Kidney epithelial cell (primary cell): ENCODE data around the gene ELMOD2. TPM values are rescaled to one million over a fixed set of nuclear protein-coding genes. Genes with fewer than 3 reads are reported as not detected.

Experiments used
- DNase-seq: peaks from one replicate; pipeline ENCODE4 v3.0.0-alpha.2; 2010; ENCODE audit warnings: low read depth
- H3K27me3 ChIP-seq: 2 replicates; pipeline ENCODE4 v1.6.0; 2011; ENCODE audit warnings: low read length; ENCODE audit not compliant: control insufficient read depth, insufficient read depth
- H3K36me3 ChIP-seq: 2 replicates; pipeline ENCODE4 v1.5.1; 2011; ENCODE audit warnings: low read length; ENCODE audit not compliant: control insufficient read depth, insufficient read depth
- H3K4me3 ChIP-seq: 2 replicates; pipeline ENCODE4 v1.5.1; 2011; ENCODE audit warnings: low read depth, mild to moderate bottlenecking, control low read depth, low read length
- total RNA-seq: library from RNA; depleted of rRNA; stranded (reverse); fragments of >200 nt; gene quantifications from 2 replicates; pipeline ENCODE4 v1.2.3, GENCODE V29; 2015
- TF ChIP-seq, protein P1 (sequence below): IDR thresholded peaks from 2 replicates; pipeline ENCODE4 v1.5.1; 2011; ENCODE audit warnings: mild to moderate bottlenecking, moderate library complexity, low read length, control low read depth, inconsistent platforms; ENCODE audit not compliant: insufficient read depth, poor library complexity, severe bottlenecking

Gene ELMOD2
- total RNA-seq, 1 donor from 2014 or later = 60.5 TPM

DNA sequence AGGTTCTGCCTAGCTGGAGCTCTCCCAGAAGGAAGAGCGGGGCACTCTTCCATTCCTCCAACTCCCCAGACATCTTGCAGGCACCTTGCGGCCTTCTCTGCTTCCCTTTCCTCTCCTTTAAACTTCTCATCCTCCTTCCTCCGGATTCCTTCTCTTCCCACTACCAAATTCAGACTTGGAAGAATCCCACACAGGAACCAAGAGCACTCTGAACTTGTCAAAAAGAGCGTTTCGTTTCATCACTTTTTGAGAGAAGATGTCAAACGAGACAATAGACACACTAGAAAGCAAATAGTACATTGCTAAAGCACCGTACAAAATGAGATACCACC is 45.3 kb downstream of the ELMOD2 start:
- no peak for DNase-seq
- no peaks in the 10 kb centered on the region for H3K36me3 ChIP-seq
- TF ChIP-seq, protein P1, sequence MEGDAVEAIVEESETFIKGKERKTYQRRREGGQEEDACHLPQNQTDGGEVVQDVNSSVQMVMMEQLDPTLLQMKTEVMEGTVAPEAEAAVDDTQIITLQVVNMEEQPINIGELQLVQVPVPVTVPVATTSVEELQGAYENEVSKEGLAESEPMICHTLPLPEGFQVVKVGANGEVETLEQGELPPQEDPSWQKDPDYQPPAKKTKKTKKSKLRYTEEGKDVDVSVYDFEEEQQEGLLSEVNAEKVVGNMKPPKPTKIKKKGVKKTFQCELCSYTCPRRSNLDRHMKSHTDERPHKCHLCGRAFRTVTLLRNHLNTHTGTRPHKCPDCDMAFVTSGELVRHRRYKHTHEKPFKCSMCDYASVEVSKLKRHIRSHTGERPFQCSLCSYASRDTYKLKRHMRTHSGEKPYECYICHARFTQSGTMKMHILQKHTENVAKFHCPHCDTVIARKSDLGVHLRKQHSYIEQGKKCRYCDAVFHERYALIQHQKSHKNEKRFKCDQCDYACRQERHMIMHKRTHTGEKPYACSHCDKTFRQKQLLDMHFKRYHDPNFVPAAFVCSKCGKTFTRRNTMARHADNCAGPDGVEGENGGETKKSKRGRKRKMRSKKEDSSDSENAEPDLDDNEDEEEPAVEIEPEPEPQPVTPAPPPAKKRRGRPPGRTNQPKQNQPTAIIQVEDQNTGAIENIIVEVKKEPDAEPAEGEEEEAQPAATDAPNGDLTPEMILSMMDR = no peak
- peak overlapping the region; percentile 41 for H3K4me3 ChIP-seq
- H3K27me3 ChIP-seq = peaks cover 23% of the 10 kb centered on the region

DNA sequence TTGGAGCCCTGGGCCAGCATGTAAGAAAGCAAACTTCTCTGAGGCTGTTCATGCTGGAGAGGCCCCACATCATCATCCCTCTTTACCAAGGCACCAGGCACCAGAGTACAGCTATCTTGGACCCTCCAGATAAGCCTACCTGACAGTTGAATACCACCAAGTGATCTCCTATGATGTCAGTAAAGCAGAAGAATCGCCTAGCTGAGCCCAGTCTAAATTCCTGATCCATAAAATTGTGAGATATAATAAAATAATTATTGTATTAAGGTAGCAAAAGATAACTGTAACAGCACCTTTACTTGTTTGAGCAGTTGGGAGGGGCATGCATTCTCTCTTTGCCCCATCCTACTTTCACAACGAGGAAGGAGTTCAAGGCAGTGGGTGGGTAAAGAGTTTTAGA is 47.7 kb downstream of the ELMOD2 start:
- no peak for DNase-seq
- H3K27me3 ChIP-seq = peaks cover 23% of the 10 kb centered on the region
- TF ChIP-seq, protein P1 = no peak
- no peak overlapping the region for H3K4me3 ChIP-seq
- no peaks in the 10 kb centered on the region for H3K36me3 ChIP-seq

DNA sequence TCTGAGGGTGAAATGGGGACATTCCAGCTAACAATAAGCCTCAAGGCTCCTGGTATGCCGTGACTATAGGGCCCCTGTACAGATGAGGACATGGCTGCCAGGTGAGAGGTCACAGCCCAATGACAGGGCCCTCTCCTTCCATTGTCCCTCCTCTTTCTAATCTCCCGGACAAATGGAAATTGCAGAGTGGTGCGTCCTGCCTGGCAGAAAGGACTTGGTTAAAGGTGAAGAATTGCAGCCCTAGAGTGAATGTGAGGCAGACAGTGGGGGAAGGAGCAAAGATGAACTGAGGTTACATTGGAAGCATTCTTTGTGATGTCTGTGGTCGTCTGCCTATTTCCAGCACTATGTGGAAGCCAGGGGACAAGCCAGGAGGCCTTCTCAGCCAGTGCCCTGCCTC is 51.5 kb downstream of the ELMOD2 start:
- TF ChIP-seq, protein P1 = no peak
- peaks cover 12% of the 10 kb centered on the region for H3K27me3 ChIP-seq
- H3K4me3 ChIP-seq = no peak overlapping the region
- no peak for DNase-seq
- H3K36me3 ChIP-seq = no peaks in the 10 kb centered on the region

- H3K36me3 ChIP-seq = no peaks in the 10 kb centered on the region
- no peak for DNase-seq
- no peak overlapping the region for H3K4me3 ChIP-seq
- TF ChIP-seq, protein P1 = no peak
- H3K27me3 ChIP-seq = peaks cover 16% of the 10 kb centered on the region
Measured at GRCh38 chr4:140579278-140579677, 55.3 kb downstream of the ELMOD2 start.

DNA sequence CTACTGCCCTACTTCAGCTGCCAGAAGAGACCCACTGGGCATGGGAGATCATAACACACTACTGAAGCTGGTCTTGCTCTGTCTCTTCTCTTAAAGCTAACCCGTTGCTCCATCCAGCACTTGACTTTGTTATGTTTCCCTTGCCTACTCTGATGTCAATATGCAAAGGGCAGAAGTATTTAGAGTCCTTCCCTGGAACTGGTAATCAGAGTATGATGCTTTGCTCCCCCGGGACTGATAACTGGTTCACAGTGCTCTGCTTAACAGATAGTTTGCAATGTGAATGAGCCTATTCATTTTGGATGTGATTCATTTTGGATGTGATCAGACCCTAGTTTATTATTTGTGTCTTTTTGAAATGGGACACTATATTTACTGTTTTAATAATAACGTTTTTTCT is 57.1 kb downstream of the ELMOD2 start:
- Histone ChIP-seq H3K27me3 (peaks cover 16% of the 10 kb centered on the region), H3K36me3 (no peaks in the 10 kb centered on the region), H3K4me3 (no peak overlapping the region)
- TF ChIP-seq, protein P1 = no peak
- DNase-seq = no peak

DNA sequence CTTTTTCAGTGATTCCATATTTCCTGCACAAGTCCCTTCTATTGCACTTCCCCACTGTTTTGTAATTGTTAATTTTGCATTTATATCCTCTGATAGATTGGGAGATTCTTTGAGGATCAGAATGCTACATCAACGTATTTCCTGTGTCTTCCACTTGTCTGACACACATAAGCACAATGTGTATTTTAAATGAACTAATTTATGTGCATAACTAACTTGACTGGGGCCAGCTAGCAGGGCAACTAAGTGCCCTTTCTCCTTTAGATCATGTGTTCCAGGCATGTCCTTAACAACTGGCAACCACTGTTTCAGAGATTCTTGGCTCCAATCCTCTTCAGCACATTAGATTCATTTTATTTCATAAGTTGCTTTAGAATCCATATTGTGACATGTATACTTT is 60.5 kb downstream of the ELMOD2 start:
- H3K27me3 ChIP-seq = peaks cover 10% of the 10 kb centered on the region
- no peak overlapping the region for H3K4me3 ChIP-seq
- H3K36me3 ChIP-seq = no peaks in the 10 kb centered on the region
- DNase-seq = no peak
- TF ChIP-seq, protein P1 = no peak
